Nephron progenitor cell (in vitro differentiated cells): ENCODE data around the gene POU3F1.

Source experiments
- DNase-seq: peaks from one replicate; pipeline ENCODE4 v3.0.0; 2021
- H3K27ac Mint-ChIP-seq: 2 replicates; pipeline ENCODE4 v1.8.0; 2021; ENCODE audit warnings: mild to moderate bottlenecking, moderate library complexity, mixed read lengths
- H3K27me3 Mint-ChIP-seq: 2 replicates; pipeline ENCODE4 v1.8.0; 2021; ENCODE audit warnings: mild to moderate bottlenecking, low read depth, mixed read lengths; ENCODE audit not compliant: poor library complexity
- H3K36me3 Mint-ChIP-seq: 2 replicates; pipeline ENCODE4 v1.8.0; 2021; ENCODE audit warnings: low read depth, mixed read lengths
- H3K4me1 Mint-ChIP-seq: 2 replicates; pipeline ENCODE4 v1.8.0; 2021; ENCODE audit warnings: mixed read lengths
- H3K4me3 Mint-ChIP-seq: 2 replicates; pipeline ENCODE4 v1.8.0; 2021; ENCODE audit warnings: mild to moderate bottlenecking, moderate library complexity, mixed read lengths
- H3K9me3 Mint-ChIP-seq: 2 replicates; pipeline ENCODE4 v1.8.0; 2021; ENCODE audit warnings: mild to moderate bottlenecking, moderate library complexity, mixed read lengths
- TF ChIP-seq, protein P1 (sequence below): fragments of 200-600 bp; sonication (generic); IDR thresholded peaks from 2 replicates; pipeline ENCODE4 v1.5.0; 2021; ENCODE audit warnings: antibody characterized with exemption

POU3F1 gene

GRCh38 chr1:38044221-38045215 is 2.1 kb downstream of the POU3F1 start:
- peak; percentile 33 for DNase-seq
- Mint-ChIP-seq H3K36me3 (no peaks in the 10 kb centered on the region), H3K9me3 (no peaks in the 10 kb centered on the region), H3K27me3 (peaks cover 89% of the 10 kb centered on the region), H3K27ac (no peak overlapping the region), H3K4me3 (peak overlapping the region; percentile 78), H3K4me1 (peaks cover 27% of the 10 kb centered on the region)
- TF ChIP-seq, protein P1, sequence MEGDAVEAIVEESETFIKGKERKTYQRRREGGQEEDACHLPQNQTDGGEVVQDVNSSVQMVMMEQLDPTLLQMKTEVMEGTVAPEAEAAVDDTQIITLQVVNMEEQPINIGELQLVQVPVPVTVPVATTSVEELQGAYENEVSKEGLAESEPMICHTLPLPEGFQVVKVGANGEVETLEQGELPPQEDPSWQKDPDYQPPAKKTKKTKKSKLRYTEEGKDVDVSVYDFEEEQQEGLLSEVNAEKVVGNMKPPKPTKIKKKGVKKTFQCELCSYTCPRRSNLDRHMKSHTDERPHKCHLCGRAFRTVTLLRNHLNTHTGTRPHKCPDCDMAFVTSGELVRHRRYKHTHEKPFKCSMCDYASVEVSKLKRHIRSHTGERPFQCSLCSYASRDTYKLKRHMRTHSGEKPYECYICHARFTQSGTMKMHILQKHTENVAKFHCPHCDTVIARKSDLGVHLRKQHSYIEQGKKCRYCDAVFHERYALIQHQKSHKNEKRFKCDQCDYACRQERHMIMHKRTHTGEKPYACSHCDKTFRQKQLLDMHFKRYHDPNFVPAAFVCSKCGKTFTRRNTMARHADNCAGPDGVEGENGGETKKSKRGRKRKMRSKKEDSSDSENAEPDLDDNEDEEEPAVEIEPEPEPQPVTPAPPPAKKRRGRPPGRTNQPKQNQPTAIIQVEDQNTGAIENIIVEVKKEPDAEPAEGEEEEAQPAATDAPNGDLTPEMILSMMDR = no peak

- Mint-ChIP-seq H3K27ac (no peak overlapping the region), H3K9me3 (no peaks in the 10 kb centered on the region)
Measured at GRCh38 chr1:38043036-38043747, 3.4 kb downstream of the POU3F1 start.

GRCh38 chr1:38041936-38042834 is 4.4 kb downstream of the POU3F1 start:
- Mint-ChIP-seq H3K4me3 (peak overlapping the region; percentile 32), H3K27ac (no peak overlapping the region), H3K36me3 (no peaks in the 10 kb centered on the region), H3K4me1 (peaks cover 20% of the 10 kb centered on the region), H3K27me3 (peaks cover 67% of the 10 kb centered on the region), H3K9me3 (no peaks in the 10 kb centered on the region)
- DNase-seq = no peak
- TF ChIP-seq, protein P1 = no peak

More at GRCh38 chr1:38043036-38043747, 3.4 kb downstream of the POU3F1 start:
- DNase-seq = no peak
- no peak overlapping the region for H3K4me3 Mint-ChIP-seq
- TF ChIP-seq, protein P1 = no peak
- peaks cover 77% of the 10 kb centered on the region for H3K27me3 Mint-ChIP-seq
- no peaks in the 10 kb centered on the region for H3K36me3 Mint-ChIP-seq
- peaks cover 27% of the 10 kb centered on the region for H3K4me1 Mint-ChIP-seq

GRCh38 chr1:38039331-38040088 is 7.1 kb downstream of the POU3F1 start:
- H3K36me3 Mint-ChIP-seq = no peaks in the 10 kb centered on the region
- no peak overlapping the region for H3K4me3 Mint-ChIP-seq
- H3K4me1 Mint-ChIP-seq = peaks cover 20% of the 10 kb centered on the region
- H3K27me3 Mint-ChIP-seq = peaks cover 52% of the 10 kb centered on the region
- no peak overlapping the region for H3K27ac Mint-ChIP-seq
- TF ChIP-seq, protein P1 = no peak
- H3K9me3 Mint-ChIP-seq = no peaks in the 10 kb centered on the region
- DNase-seq = no peak

DNA sequence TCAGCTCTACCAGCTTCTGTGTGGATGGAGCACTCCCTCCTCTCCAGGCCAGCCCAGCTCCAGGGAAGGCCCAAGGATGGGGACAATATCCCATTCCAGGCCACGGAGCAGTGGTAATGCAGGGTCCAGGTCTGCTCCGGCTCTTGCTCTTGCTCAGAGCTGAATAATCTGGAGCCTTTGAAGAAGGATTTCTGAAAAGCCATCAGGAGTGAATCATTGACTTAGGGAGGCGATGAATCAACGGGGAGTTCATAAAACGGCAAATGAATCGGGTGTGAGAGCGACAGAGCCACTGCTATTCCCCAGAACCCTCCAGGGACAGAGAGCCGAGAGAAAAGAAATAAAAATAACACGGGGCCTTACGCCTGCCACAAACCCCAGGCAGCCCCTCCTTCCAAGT is 7.7 kb downstream of the POU3F1 start:
- H3K36me3 Mint-ChIP-seq = no peaks in the 10 kb centered on the region
- TF ChIP-seq, protein P1 = no peak
- peaks cover 46% of the 10 kb centered on the region for H3K27me3 Mint-ChIP-seq
- no peak for DNase-seq
- peaks cover 17% of the 10 kb centered on the region for H3K4me1 Mint-ChIP-seq
- H3K4me3 Mint-ChIP-seq = no peak overlapping the region
- H3K9me3 Mint-ChIP-seq = no peaks in the 10 kb centered on the region
- no peak overlapping the region for H3K27ac Mint-ChIP-seq
